Fibroblast of the aortic adventitia (primary cell): ENCODE data around the gene HDHD3. TPM values are rescaled to one million over a fixed set of nuclear protein-coding genes. Genes with fewer than 3 reads are reported as not detected.

ENCODE experiments used
- DNase-seq: peaks from one replicate; pipeline ENCODE4 v3.0.0-alpha.2; 2010; ENCODE audit warnings: low read depth
- H3K4me3 ChIP-seq: 2 replicates; pipeline ENCODE4 v1.5.1; 2011; ENCODE audit warnings: low read depth, mild to moderate bottlenecking, control low read depth, low read length, moderate library complexity
- CTCF ChIP-seq: IDR thresholded peaks from 2 replicates; pipeline ENCODE4 v1.5.1; 2011; ENCODE audit warnings: mild to moderate bottlenecking, low read length, control low read depth, inconsistent platforms; ENCODE audit not compliant: insufficient read depth
- total RNA-seq: library from RNA; depleted of rRNA; stranded (reverse); fragments of >200 nt; gene quantifications from 2 replicates; pipeline ENCODE4 v1.2.3, GENCODE V29; 2012; ENCODE audit warnings: low replicate concordance

The HDHD3 gene
- total RNA-seq, 1 donor: 7.8 TPM

- no peak overlapping the region for H3K4me3 ChIP-seq
- DNase-seq: no peak
- TF ChIP-seq CTCF: no peak
Observed at GRCh38 chr9:113350937-113351336, 25.8 kb downstream of the HDHD3 start.

GRCh38 chr9:113350107-113350661 is 26.6 kb downstream of the HDHD3 start:
- no peak for DNase-seq
- no peak for TF ChIP-seq CTCF
- no peak overlapping the region for H3K4me3 ChIP-seq

- no peak for TF ChIP-seq CTCF
- DNase-seq: no peak
- peak within 1 kb of the TSS; percentile 17 for H3K4me3 ChIP-seq
Observed at GRCh38 chr9:113349445-113350094, 27.2 kb downstream of the HDHD3 start, which contains the start of gene BSPRY. BSPRY (plus strand) TSS chr9:113349541; CDS start chr9:113349580, 39 bp downstream.

GRCh38 chr9:113349066-113349444 is 27.7 kb downstream of the HDHD3 start:
- no peak overlapping the region for H3K4me3 ChIP-seq
- no peak for TF ChIP-seq CTCF
- DNase-seq: no peak

GRCh38 chr9:113348437-113348836 is 28.3 kb downstream of the HDHD3 start:
- no peak overlapping the region for H3K4me3 ChIP-seq
- no peak for DNase-seq
- TF ChIP-seq CTCF: no peak

GRCh38 chr9:113345671-113346070 is 31.1 kb downstream of the HDHD3 start:
- no peak for TF ChIP-seq CTCF
- DNase-seq: no peak
- no peak overlapping the region for H3K4me3 ChIP-seq
